Measurements from ENCODE around the gene STK32A.

Gene STK32A

GRCh38 chr5:147193123-147193522 lies 41.7 kb upstream of the STK32A start:
- intact Hi-C loops (cut with DNase I; ENCODE audit: low total_unique reads), result loop anchor here (10.0 kb wide), 1 partner anchor 228 kb away; no protein-coding TSS in a partner anchor
- Histone ChIP-seq H3K36me3 (no peaks in the 10 kb centered on the region), H3K9me3 (no peaks in the 10 kb centered on the region), H3K27me3 (no peaks in the 10 kb centered on the region), H3K4me3 (no peak overlapping the region), H3K27ac (no peak overlapping the region), H3K4me1 (no peaks in the 10 kb centered on the region)
- TF ChIP-seq, protein P1, sequence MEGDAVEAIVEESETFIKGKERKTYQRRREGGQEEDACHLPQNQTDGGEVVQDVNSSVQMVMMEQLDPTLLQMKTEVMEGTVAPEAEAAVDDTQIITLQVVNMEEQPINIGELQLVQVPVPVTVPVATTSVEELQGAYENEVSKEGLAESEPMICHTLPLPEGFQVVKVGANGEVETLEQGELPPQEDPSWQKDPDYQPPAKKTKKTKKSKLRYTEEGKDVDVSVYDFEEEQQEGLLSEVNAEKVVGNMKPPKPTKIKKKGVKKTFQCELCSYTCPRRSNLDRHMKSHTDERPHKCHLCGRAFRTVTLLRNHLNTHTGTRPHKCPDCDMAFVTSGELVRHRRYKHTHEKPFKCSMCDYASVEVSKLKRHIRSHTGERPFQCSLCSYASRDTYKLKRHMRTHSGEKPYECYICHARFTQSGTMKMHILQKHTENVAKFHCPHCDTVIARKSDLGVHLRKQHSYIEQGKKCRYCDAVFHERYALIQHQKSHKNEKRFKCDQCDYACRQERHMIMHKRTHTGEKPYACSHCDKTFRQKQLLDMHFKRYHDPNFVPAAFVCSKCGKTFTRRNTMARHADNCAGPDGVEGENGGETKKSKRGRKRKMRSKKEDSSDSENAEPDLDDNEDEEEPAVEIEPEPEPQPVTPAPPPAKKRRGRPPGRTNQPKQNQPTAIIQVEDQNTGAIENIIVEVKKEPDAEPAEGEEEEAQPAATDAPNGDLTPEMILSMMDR (IDR thresholded peaks at IDR 0.05), result no peak
- DNase-seq, result no peak

DNA sequence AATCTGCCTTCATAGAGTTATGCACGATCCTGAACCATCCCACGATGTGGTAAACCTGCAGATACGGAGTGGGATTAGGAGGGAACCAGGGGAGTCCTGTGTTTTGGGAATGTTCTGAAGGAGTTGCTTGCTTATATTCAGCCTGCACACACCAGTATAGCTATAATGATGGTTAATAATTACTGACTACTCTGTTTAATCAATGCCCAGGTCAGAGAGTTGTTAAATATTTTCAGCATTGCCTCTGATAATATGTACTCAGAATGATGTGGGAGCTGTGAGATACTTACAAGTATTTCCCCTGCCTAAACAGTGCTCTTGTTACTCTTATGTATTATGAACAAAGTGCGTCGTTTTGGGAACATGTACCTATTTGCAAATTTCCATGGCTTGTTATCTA lies 34.8 kb upstream of the STK32A start:
- no peaks in the 10 kb centered on the region for H3K27me3 ChIP-seq
- H3K27ac ChIP-seq, result no peak overlapping the region
- TF ChIP-seq, protein P1 (IDR thresholded peaks at IDR 0.05), result no peak
- H3K9me3 ChIP-seq, result peaks cover 0 to 4% (median 0%) of the 10 kb centered on the region in 3 donors
- no peak for DNase-seq
- intact Hi-C loops (cut with DNase I; ENCODE audit: low total_unique reads), result no loop called here
- H3K4me3 ChIP-seq, result no peak overlapping the region
- no peaks in the 10 kb centered on the region for H3K36me3 ChIP-seq
- H3K4me1 ChIP-seq, result no peaks in the 10 kb centered on the region

DNA sequence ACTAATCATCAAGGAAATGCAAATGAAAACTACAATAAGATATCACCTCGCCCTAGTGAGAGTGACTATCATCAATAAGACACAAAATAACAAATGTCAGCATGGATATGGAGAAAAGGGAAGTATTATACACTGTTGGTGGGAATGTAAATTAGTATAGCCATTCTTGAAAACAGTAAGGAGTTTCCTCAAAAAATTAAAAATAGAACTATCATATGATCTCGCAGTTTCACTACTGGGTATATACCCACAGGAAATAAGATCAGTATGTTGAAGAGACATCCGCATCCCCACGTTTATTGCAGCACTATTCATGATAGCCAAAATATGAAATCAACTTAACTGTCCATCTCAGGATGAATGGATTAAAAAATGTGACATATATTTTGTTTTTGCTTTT lies 31.6 kb upstream of the STK32A start:
- intact Hi-C loops (cut with DNase I; ENCODE audit: low total_unique reads), result no loop called here
- Histone ChIP-seq H3K27ac (no peak overlapping the region), H3K36me3 (no peaks in the 10 kb centered on the region), H3K4me3 (no peak overlapping the region), H3K27me3 (no peaks in the 10 kb centered on the region), H3K4me1 (no peaks in the 10 kb centered on the region), H3K9me3 (peaks cover 0 to 5% (median 0%) of the 10 kb centered on the region in 3 donors)
- DNase-seq, result no peak
- TF ChIP-seq, protein P1 (IDR thresholded peaks at IDR 0.05), result no peak

DNA sequence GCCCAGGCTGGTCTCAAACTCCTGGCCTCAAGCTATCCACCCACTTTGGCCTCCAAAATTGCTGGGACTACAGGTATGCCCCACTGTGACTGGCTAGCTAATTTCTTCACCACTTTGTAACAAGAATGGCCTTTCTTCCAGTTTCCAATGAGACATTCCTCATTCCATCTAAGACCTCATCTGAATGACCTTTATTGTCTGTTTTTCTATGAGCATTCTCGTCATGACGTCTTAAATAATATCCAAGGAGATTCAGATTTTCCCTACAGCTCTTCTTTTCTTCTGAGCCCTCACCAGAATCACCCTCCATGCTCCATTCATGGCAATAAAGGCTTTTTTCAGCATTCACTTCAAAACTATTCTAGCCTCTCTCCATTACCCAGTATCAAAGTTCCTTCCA lies 30.2 kb upstream of the STK32A start:
- no peaks in the 10 kb centered on the region for H3K36me3 ChIP-seq
- H3K27me3 ChIP-seq, result no peaks in the 10 kb centered on the region
- intact Hi-C loops (cut with DNase I; ENCODE audit: low total_unique reads), result no loop called here
- H3K4me1 ChIP-seq, result no peaks in the 10 kb centered on the region
- no peak overlapping the region for H3K4me3 ChIP-seq
- H3K9me3 ChIP-seq, result peaks cover 0 to 5% (median 0%) of the 10 kb centered on the region in 3 donors
- DNase-seq, result no peak
- TF ChIP-seq, protein P1 (IDR thresholded peaks at IDR 0.05), result no peak
- no peak overlapping the region for H3K27ac ChIP-seq

DNA sequence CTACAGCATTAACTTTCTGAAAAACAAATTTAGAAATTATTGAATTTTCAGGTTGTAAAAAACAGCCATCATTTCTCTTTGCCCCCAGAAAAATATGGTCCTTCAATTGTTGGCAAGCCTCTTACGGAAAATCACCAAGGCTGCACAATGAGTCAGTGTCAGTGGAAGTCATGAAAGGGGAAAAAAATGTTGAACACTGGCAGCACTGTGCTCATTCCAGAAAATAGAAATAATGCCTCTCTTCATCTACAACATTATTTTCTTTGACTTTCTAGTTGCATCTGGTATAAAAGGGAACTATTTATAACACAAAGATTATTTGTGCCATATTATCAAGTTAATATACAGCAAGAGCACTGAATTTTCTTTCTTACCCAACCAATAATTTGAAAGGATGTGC lies 26.7 kb upstream of the STK32A start:
- Histone ChIP-seq H3K36me3 (no peaks in the 10 kb centered on the region), H3K9me3 (peaks cover 0 to 5% (median 0%) of the 10 kb centered on the region in 3 donors), H3K4me1 (no peaks in the 10 kb centered on the region), H3K27me3 (no peaks in the 10 kb centered on the region), H3K27ac (no peak overlapping the region), H3K4me3 (no peak overlapping the region)
- intact Hi-C loops (cut with DNase I; ENCODE audit: low total_unique reads), result no loop called here
- TF ChIP-seq, protein P1 (IDR thresholded peaks at IDR 0.05), result no peak
- DNase-seq, result no peak

GRCh38 chr5:147216552-147217154 lies 18.2 kb upstream of the STK32A start:
- intact Hi-C loops (cut with DNase I; ENCODE audit: low total_unique reads), result no loop called here
- no peaks in the 10 kb centered on the region for H3K36me3 ChIP-seq
- DNase-seq, result no peak
- H3K9me3 ChIP-seq, result no peaks in the 10 kb centered on the region
- H3K4me3 ChIP-seq, result no peak overlapping the region
- peaks cover 0 to 2% of the 10 kb centered on the region in 2 donors for H3K27me3 ChIP-seq
- no peak overlapping the region for H3K27ac ChIP-seq
- TF ChIP-seq, protein P1 (IDR thresholded peaks at IDR 0.05), result no peak
- no peaks in the 10 kb centered on the region for H3K4me1 ChIP-seq

Measured in tibial artery (tissue), 4 donors.